ENCODE measurements around the gene BUD23.
A peak's percentile ranks its signal among the peaks of the same experiment; 100 is the strongest.

Gene BUD23, protein sequence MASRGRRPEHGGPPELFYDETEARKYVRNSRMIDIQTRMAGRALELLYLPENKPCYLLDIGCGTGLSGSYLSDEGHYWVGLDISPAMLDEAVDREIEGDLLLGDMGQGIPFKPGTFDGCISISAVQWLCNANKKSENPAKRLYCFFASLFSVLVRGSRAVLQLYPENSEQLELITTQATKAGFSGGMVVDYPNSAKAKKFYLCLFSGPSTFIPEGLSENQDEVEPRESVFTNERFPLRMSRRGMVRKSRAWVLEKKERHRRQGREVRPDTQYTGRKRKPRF

DNA sequence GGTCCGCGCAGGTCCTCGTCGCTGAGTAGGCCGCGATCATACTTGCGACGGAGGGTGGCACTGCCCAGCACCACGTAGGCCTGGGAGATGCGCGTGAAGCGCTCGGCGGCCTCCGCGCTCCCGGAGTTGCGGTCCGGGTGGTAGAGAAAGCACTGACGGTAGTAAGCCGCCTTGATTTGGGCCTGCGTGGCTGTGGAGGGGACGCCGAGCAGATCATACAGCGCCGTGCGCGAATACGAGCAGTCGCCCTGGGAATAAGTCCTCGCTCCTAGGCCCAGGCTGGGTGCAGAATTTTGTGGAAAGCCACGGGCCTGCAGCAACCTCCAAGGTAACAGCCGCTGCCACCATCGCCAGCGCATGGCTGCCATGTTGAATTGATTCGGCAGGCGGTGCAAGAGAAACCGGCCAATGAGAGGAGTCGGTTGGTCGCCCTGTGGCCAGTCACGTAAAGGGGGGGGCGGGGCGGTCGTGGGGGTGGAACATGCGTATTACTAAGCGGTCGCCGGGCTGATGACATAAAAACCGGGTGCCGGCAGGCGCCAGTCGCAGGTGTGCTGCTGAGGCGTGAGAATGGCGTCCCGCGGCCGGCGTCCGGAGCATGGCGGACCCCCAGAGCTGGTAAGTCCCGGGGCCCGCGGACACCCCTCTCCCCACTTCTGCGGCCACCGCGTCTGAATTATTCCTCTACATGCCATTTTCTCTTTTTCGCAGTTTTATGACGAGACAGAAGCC is at the start of gene BUD23, which contains the start of gene DNAJC30:
Gene BUD23 (plus strand): TSS at position 542 of the 732 bp plus-strand sequence. CDS start 29 bp downstream, at position 571.
Gene DNAJC30 (minus strand): TSS at position 398 of the 732 bp plus-strand sequence. CDS start 30 bp downstream, at position 368.
- Histone ChIP-seq H3K4me2 (peak within 1 kb of the TSS; percentile 99), H3K27me3 (no peaks in the 10 kb centered on the region), H3K27ac (peak within 1 kb of the TSS; percentile 91), H4K20me1 (peaks cover 77% of the 10 kb centered on the region), H3K36me3 (peaks cover 50% of the 10 kb centered on the region), H3K9me3 (no peaks in the 10 kb centered on the region), H3K4me1 (peaks cover 49% of the 10 kb centered on the region), H3K4me3 (peak within 1 kb of the TSS; percentile 96), H3K9ac (peak within 1 kb of the TSS; percentile 95)
- no peak for TF ChIP-seq Cebpa-rat (IDR thresholded peaks at IDR 0.05)

DNA sequence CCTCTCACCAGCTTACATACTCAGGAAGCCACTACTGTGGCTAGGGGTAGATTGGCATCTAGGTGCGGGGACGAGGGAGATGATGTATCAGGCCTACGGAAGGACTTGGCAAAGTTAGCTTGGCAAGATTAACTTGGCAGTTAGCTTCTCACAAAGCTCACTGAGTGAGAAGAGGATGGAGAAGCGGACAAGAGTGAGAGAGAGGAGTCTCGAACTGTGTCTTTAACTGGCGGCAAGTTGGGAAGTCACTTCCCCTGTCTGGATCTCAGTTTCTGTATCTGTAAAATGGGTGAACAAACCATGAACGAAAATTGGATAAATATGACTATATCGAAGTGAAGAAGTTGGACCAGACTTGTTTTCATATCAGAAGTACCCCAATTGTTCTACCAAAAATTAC is 49.6 kb upstream of the BUD23 start:
- H3K27me3 ChIP-seq, result no peaks in the 10 kb centered on the region
- no peaks in the 10 kb centered on the region for H3K4me1 ChIP-seq
- no peak overlapping the region for H3K4me2 ChIP-seq
- TF ChIP-seq Cebpa-rat (IDR thresholded peaks at IDR 0.05), result no peak
- H3K9me3 ChIP-seq, result no peaks in the 10 kb centered on the region
- no peak overlapping the region for H3K27ac ChIP-seq
- no peaks in the 10 kb centered on the region for H3K36me3 ChIP-seq
- H4K20me1 ChIP-seq, result no peaks in the 10 kb centered on the region
- no peak overlapping the region for H3K9ac ChIP-seq
- no peak overlapping the region for H3K4me3 ChIP-seq

DNA sequence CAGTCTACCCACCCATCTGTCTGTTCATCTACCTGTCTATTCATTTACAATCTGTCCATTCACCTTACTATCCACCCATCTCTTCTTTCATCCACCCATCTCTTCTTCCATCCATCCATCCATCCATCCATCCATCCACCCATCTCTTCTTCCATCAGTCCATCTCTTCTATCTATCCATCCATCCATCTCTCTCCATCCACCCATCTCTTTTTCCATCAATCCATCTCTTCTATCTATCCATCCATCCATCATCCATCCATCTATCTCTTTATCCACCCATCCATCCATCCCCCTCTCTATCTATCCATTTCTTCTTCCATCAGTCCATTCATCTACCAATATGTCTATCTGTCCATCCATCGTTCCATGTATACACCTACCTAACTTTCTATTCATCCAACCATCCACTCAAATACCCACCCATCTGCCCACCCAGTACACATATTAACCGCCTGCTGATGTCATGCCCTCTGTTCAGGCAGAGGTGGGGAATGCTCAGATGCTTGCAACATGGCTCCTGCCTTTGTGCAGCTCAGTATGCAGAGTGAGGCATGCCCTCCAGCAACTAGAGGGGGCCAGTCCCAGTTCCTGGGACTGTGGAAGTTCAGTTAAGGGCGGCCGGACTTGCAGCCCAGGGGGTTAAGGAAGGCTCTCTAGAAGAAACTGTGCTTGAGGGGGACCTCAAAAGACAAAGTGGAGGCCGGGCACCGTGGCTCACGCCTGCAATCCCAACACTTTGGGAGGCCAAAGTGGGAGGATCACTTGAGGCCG is 47.8 kb upstream of the BUD23 start:
- H3K9me3 ChIP-seq, result peaks cover 7% of the 10 kb centered on the region; the same call in 1 of the 2 replicates
- no peak overlapping the region for H3K4me2 ChIP-seq
- H3K36me3 ChIP-seq, result no peaks in the 10 kb centered on the region
- no peaks in the 10 kb centered on the region for H3K27me3 ChIP-seq
- no peak overlapping the region for H3K4me3 ChIP-seq
- H3K27ac ChIP-seq, result no peak overlapping the region
- no peak for TF ChIP-seq Cebpa-rat (IDR thresholded peaks at IDR 0.05)
- H4K20me1 ChIP-seq, result no peaks in the 10 kb centered on the region
- H3K9ac ChIP-seq, result no peak overlapping the region
- H3K4me1 ChIP-seq, result no peaks in the 10 kb centered on the region

DNA sequence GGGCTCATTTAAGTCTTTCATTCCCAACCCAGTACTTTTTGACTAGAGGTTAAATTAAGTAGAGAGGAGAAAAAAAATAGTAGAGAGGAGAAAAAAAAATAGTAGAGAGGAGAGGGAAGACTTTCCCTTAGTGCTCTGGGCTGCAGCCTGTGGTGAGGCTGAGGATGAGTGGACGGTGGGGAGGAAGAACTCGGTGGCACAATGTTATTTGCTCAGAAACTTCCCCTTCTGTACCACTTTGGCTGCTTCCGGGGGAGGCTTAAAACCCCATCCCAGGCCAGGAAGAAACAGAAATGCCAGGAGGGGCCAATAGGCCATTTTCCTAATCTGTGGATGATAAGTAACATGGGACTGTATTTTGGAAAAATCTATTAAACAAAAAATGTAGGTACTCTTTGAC is 44.5 kb upstream of the BUD23 start:
- Histone ChIP-seq H3K27ac (no peak overlapping the region), H3K27me3 (no peaks in the 10 kb centered on the region), H3K36me3 (no peaks in the 10 kb centered on the region), H4K20me1 (no peaks in the 10 kb centered on the region), H3K4me1 (no peaks in the 10 kb centered on the region), H3K4me2 (no peak overlapping the region), H3K4me3 (no peak overlapping the region), H3K9ac (no peak overlapping the region), H3K9me3 (peaks cover 24% of the 10 kb centered on the region)
- TF ChIP-seq Cebpa-rat (IDR thresholded peaks at IDR 0.05), result no peak

DNA sequence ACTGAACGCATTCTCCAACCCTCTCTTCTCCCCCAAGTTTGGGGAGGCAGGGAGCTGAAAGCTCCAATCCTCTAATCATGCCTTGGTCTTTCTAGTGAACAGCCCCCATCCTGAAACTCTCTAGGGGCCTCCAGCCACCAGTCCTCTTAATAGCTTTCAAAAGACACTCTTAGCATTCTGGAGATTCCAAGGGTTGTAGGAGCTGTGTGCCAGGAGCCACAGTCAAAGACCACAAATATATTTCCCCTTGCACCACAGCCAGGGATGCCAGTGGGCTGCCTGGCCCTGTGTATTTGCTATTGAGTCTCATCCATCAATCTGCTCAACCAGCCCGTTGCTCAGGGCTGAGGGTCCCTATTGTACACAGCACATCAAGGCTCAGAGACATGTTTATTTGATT is 40.6 kb upstream of the BUD23 start:
- Histone ChIP-seq H3K4me3 (no peak overlapping the region), H3K9me3 (peaks cover 24% of the 10 kb centered on the region), H3K9ac (no peak overlapping the region), H3K36me3 (no peaks in the 10 kb centered on the region), H4K20me1 (peaks cover 12% of the 10 kb centered on the region), H3K4me1 (0 out of 2 replicates have a peak, but pooled peaks cover 2% of the 10 kb centered on the region), H3K27me3 (peaks cover 25% of the 10 kb centered on the region), H3K4me2 (no peak overlapping the region), H3K27ac (no peak overlapping the region)
- TF ChIP-seq Cebpa-rat (IDR thresholded peaks at IDR 0.05), result no peak

DNA sequence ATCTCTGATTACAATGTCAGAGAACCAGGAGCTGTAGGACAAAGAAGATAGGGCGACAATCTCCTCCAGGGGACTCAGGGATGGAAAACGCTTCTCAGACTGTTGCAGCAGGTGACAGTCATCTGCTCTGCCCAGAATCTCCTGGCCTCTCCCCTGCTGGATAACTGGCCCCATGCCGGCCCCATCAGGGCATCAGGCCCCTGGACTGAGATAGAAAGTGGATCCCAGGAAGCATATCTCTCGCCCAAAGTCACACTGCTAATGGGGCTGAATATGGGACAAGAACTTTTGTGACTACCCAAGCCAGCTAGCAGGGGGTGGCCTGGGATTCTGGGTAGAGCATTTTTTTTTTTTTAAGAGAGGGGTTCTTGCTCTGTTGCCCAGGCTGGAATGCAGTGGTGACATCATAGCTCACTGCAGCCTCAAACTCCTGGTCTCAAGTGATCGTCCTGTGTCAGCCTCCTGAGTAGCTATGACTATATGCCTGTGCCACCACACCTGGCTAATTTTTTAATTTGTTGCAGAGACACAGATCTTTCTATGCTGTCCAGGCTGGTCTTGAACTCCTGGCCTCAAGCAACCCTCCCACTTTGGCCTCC is 38.6 kb upstream of the BUD23 start:
- 0 out of 2 replicates have a peak, but pooled peaks cover 6% of the 10 kb centered on the region for H3K4me1 ChIP-seq
- H4K20me1 ChIP-seq, result peaks cover 15% of the 10 kb centered on the region
- no peak overlapping the region for H3K4me3 ChIP-seq
- H3K4me2 ChIP-seq, result no peak overlapping the region
- H3K27ac ChIP-seq, result no peak overlapping the region
- H3K9me3 ChIP-seq, result peaks cover 24% of the 10 kb centered on the region
- TF ChIP-seq Cebpa-rat (IDR thresholded peaks at IDR 0.05), result no peak
- no peaks in the 10 kb centered on the region for H3K36me3 ChIP-seq
- no peak overlapping the region for H3K9ac ChIP-seq
- H3K27me3 ChIP-seq, result peaks cover 44% of the 10 kb centered on the region

DNA sequence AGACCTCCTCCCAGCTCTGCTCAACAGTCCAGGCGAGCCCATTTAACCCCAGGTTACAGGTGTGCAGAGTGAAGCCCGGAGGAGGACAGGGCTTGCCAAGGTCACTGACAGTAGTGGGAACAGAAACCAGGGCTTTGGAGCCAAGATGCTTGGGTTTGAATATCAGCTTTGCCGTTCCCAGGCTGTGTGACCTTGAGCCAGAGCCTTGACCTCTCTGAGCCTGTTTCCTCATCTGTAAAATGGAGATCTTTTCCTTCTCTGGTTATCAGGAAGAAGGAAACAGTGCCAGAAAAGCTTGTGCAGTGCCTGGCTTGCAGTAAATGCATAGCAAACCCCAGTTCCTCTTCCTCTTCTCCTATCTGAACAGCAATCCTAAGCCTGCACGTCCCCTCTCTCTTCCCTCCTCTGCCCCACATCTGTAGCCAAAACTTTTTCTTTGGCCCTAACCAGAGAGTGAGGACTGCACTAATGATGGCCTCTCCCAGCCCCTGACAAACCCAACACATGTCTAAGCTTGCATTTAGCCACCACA is 37.7 kb upstream of the BUD23 start:
- Histone ChIP-seq H3K9ac (no peak overlapping the region), H3K4me3 (no peak overlapping the region), H4K20me1 (peaks cover 15% of the 10 kb centered on the region), H3K27ac (no peak overlapping the region), H3K4me2 (no peak overlapping the region), H3K9me3 (peaks cover 16% of the 10 kb centered on the region), H3K27me3 (peaks cover 53% of the 10 kb centered on the region), H3K36me3 (no peaks in the 10 kb centered on the region), H3K4me1 (0 out of 2 replicates have a peak, but pooled peaks cover 6% of the 10 kb centered on the region)
- no peak for TF ChIP-seq Cebpa-rat (IDR thresholded peaks at IDR 0.05)

DNA sequence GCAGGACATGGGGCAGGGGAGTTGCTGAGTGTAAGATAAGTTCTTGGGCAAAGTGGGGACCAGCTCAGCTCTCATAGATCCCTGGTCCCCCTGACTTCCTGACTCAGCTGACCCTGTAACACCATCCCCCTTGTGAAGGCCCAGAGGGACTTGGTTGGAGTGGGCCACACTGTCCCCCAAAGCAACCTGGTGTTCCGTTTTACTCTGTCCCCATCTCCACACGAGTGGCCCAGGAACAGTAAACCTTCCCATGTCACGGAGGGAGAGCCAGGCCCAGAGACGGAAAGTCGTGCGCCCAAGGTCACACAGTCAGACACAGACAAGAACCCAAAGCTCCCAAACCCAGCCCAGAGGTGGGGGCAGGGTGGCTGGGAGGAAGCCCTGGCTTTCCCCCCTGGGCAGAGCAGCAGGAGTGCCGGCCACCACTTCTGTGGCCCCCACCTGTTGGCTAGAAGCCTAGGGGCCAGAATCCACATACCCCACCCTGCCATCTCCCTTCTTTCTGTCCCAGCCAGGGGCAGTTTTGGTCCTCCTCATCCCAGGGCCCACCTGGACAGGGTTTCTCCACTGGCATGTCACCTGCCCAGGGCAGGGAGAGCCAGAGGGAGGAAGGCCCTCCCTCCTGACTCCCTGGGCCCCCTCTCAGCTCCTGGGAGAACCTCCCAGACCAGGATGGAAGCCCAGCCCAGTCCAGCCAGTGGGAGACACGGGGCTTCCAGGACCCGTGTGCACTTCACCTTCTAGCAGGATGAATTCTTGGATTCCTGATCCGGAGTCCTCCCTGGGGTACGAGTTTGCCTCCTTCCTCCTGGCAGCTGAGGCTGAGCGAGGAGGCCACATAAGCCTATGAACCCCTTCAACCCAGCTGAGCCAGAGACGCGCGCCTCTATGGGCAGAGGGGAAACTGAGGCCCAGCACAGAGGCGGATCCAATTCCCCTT is 36.3 kb upstream of the BUD23 start:
- TF ChIP-seq Cebpa-rat (IDR thresholded peaks at IDR 0.05), result no peak
- Histone ChIP-seq H3K4me3 (peak overlapping the region; percentile 62; the same call in 1 of the 2 replicates), H3K9me3 (peaks cover 3% of the 10 kb centered on the region), H3K27me3 (peaks cover 55% of the 10 kb centered on the region), H4K20me1 (peaks cover 15% of the 10 kb centered on the region), H3K4me2 (peak overlapping the region; percentile 84; the same call in 1 of the 2 replicates), H3K9ac (no peak overlapping the region), H3K4me1 (0 out of 2 replicates have a peak, but pooled peaks cover 6% of the 10 kb centered on the region), H3K27ac (no peak overlapping the region), H3K36me3 (no peaks in the 10 kb centered on the region)

Data from BLaER1 (cell line).